AG04449 (cell line): ENCODE data around the gene NPAS3.

Source experiments
- CTCF ChIA-PET: fragments of 350-600 bp; formaldehyde crosslinking; extraction: SDS; loops from one replicate; lab custom pipeline; 2021; ENCODE audit warnings: antibody characterized with exemption; lab: Yijun Ruan, JAX
- POLR2A ChIA-PET: fragments of 400-600, 350-600 bp; formaldehyde crosslinking; extraction: SDS; loops from one replicate; lab custom pipeline; 2020; ENCODE audit warnings: antibody characterized with exemption, inconsistent platforms; lab: Yijun Ruan, JAX
- DNase-seq: peaks from one replicate; pipeline ENCODE4 v3.0.0-alpha.2; 2010; ENCODE audit warnings: low read depth, low spot score
- H3K4me3 ChIP-seq: 2 replicates; pipeline ENCODE4 v1.5.1; 2011; ENCODE audit warnings: low read depth, mild to moderate bottlenecking, control low read depth, low read length
- CTCF ChIP-seq: IDR thresholded peaks from one replicate; pipeline ENCODE4 v1.5.1; 2011; ENCODE audit warnings: mild to moderate bottlenecking, moderate library complexity, low read length, control low read depth, inconsistent platforms; ENCODE audit not compliant: insufficient read depth; ENCODE audit errors: missing control alignments

NPAS3 gene

GRCh38 chr14:33511851-33512640 is 573.4 kb downstream of the NPAS3 start:
- POLR2A ChIA-PET: no interaction called here
- TF ChIP-seq CTCF: no peak
- no peak for DNase-seq
- CTCF ChIA-PET: no interaction called here
- H3K4me3 ChIP-seq: no peak overlapping the region

GRCh38 chr14:33515441-33515840 is 576.8 kb downstream of the NPAS3 start:
- DNase-seq: no peak
- POLR2A ChIA-PET: no interaction called here
- TF ChIP-seq CTCF: no peak
- CTCF ChIA-PET: no interaction called here
- H3K4me3 ChIP-seq: no peak overlapping the region

GRCh38 chr14:33515899-33516298 is 577.2 kb downstream of the NPAS3 start:
- ChIA-PET POLR2A (no interaction called here), CTCF (no interaction called here)
- no peak for TF ChIP-seq CTCF
- no peak overlapping the region for H3K4me3 ChIP-seq
- DNase-seq: no peak

- TF ChIP-seq CTCF: no peak
- POLR2A ChIA-PET: no interaction called here
- CTCF ChIA-PET: no interaction called here
Measured at GRCh38 chr14:33516898-33517436, 578.3 kb downstream of the NPAS3 start.

GRCh38 chr14:33521192-33521591 is 582.5 kb downstream of the NPAS3 start:
- no peak overlapping the region for H3K4me3 ChIP-seq
- no peak for DNase-seq
- TF ChIP-seq CTCF: no peak
- POLR2A ChIA-PET: no interaction called here
- CTCF ChIA-PET: no interaction called here

More at GRCh38 chr14:33516898-33517436, 578.3 kb downstream of the NPAS3 start:
- no peak overlapping the region for H3K4me3 ChIP-seq
- no peak for DNase-seq

GRCh38 chr14:33524244-33524643 is 585.6 kb downstream of the NPAS3 start:
- ChIA-PET CTCF (no interaction called here), POLR2A (no interaction called here)
- no peak overlapping the region for H3K4me3 ChIP-seq
- TF ChIP-seq CTCF: no peak
- no peak for DNase-seq
